Astrocyte (in vitro differentiated cells and primary cell): ENCODE measurements around the gene TGFB2.

Experiments used
- CTCF ChIP-seq: IDR thresholded peaks from 2 replicates; pipeline ENCODE4 v1.5.1; 2011; ENCODE audit warnings: low read depth, mild to moderate bottlenecking, inconsistent platforms, low read length, moderate library complexity; ENCODE audit not compliant: insufficient read depth
- EZH2 ChIP-seq: IDR thresholded peaks from 2 replicates; pipeline ENCODE4 v1.6.1; 2012; ENCODE audit warnings: mild to moderate bottlenecking, low read length, inconsistent platforms; ENCODE audit not compliant: insufficient read depth

GRCh38 chr1:218463194-218464156 lies 118.3 kb downstream of the TGFB2 start:
- no peak for TF ChIP-seq CTCF
- no peak for TF ChIP-seq EZH2
